GM13977 (cell line): Measurements from ENCODE around the gene TRMT10B.

Source experiments
- DNase-seq: peaks from one replicate; pipeline ENCODE4 v3.0.0; 2012; ENCODE audit warnings: low spot score
- in situ Hi-C: fragments of 300-500 bp; cut with MboI; formaldehyde crosslinking; loops from one replicate; pipeline ENCODE4 v1.12.0; 2022; ENCODE audit warnings: low sequenced_read_pairs, low pct_unique_long_range_greater_than_20kb, mixed read lengths, inconsistent platforms; ENCODE audit not compliant: unreplicated experiment
- TF ChIP-seq, protein P1 (sequence below): IDR thresholded peaks from 2 replicates; pipeline ENCODE4 v1.5.1; 2012; ENCODE audit warnings: mild to moderate bottlenecking, control low read depth; ENCODE audit not compliant: insufficient read depth; ENCODE audit errors: extremely low read depth, missing control alignments

The TRMT10B gene

DNA sequence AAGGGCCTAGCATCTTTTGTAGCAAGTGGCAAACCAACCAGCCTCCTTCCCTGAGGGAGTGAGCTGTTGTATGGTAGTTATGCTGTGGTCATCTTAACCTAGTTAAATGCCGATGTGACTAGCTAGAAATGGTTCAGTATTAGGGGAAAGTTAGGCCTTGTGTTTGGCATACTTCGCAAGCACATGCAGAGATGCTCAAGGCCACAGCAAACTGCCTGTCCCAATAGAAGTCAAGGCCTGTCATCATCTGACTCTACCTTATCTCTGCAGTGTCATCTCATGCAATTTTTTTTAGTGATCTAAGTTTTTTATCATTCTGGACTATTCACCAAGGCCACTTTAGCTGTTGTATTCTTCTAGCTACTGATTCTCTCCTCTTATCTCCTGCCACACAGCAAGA, 36.5 kb downstream of the TRMT10B start:
- no peak for DNase-seq
- in situ Hi-C loops, result no loop called here
- TF ChIP-seq, protein P1, sequence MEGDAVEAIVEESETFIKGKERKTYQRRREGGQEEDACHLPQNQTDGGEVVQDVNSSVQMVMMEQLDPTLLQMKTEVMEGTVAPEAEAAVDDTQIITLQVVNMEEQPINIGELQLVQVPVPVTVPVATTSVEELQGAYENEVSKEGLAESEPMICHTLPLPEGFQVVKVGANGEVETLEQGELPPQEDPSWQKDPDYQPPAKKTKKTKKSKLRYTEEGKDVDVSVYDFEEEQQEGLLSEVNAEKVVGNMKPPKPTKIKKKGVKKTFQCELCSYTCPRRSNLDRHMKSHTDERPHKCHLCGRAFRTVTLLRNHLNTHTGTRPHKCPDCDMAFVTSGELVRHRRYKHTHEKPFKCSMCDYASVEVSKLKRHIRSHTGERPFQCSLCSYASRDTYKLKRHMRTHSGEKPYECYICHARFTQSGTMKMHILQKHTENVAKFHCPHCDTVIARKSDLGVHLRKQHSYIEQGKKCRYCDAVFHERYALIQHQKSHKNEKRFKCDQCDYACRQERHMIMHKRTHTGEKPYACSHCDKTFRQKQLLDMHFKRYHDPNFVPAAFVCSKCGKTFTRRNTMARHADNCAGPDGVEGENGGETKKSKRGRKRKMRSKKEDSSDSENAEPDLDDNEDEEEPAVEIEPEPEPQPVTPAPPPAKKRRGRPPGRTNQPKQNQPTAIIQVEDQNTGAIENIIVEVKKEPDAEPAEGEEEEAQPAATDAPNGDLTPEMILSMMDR, result no peak

DNA sequence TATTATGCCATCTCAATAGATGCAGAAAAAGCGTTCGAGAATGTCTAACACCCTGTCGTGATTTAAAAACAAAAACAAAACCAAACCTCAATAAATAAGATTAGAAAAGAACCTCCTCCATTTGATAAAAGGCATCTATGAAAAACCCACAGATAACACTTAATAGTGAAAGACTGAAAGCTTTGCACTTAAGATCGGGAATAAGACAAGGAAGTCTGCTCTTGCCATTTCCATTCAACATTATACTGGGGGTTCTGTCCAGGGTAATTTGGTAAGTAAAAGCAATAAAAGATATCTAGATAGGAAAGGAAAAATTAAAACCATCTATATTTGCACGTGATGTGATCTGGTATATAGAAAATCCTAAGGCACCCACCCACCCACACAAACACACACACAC, 38.5 kb downstream of the TRMT10B start:
- in situ Hi-C loops, result no loop called here
- TF ChIP-seq, protein P1, result no peak
- no peak for DNase-seq

DNA sequence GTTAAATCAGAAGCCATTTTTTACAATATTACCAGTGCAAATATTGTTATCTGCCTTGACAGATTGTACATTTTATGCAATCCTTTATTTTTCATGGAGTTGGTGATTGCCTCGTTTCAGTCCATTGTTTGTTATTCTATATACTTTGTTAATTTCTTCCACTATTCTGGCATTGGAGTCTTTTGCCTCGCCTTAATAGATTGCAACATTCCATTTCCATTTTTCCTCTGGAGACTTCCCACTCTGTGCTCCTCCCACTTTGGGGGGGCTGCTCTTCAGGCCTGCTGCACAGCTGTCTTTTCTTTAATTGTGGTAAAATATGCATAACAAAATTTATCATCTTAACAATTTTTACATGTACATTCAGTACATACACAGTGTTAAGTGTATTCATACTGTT, 42.6 kb downstream of the TRMT10B start:
- no peak for DNase-seq
- in situ Hi-C loops, result no loop called here
- TF ChIP-seq, protein P1, result no peak

DNA sequence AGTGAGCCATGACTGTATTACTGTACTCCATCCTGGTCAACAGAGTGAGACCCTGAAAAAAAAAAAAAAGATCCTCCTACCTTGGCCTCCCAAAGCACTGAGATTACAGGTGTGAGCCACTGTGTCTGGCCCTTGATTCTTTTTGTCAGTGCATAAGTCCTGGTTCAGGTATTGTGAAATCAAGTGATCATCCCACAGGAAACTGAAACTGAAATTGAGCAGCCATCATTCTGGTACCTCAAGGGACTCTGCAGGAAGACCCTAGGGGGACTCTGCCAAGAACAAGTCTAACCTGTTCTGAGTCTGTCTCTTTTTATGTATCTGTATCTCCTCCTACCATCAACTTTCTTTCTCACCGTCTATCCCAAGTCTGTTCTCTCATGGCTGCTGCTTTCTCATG, 45.1 kb downstream of the TRMT10B start:
- in situ Hi-C loops, result no loop called here
- DNase-seq, result no peak
- TF ChIP-seq, protein P1, result no peak

DNA sequence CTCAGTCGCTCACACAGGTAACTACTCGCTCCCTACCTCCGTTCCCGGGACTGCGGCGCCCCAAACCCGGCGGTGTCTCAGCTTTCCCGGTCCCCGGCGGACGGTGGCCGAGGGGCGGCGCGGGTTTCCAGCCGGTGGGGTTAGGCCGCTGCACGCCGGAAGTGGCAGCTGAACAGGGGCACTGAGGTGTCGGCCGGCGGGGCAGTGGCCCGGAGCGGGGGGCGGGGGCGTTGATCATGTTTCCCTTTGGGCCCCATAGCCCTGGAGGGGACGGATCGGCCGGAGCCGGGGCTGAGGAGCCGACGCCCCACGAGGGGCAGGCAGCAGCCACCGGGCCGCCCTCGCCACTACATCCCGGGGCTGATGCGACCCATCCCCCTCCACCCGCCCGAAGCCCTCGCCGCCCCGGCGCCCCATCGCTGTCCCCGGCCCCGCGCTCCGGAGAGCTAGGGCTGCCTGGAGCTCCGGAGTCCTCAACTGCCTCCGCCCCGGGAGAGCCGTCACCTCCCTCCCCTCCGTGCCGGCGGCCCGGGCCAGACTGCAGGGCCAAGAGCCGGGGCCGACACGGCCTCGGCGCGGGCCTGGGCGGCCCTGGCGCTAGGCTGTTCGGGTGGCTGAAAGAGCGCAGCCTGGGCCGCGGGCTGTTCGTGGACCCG, 47.2 kb downstream of the TRMT10B start, which contains the start of gene DCAF10:
TSS of gene DCAF10 (plus strand) at position 167 of the 656 bp plus-strand sequence. CDS start at position 237, 70 bp downstream.
- DNase-seq, result peak; percentile 91
- TF ChIP-seq, protein P1, result no peak
- in situ Hi-C loops, result no loop called here

DNA sequence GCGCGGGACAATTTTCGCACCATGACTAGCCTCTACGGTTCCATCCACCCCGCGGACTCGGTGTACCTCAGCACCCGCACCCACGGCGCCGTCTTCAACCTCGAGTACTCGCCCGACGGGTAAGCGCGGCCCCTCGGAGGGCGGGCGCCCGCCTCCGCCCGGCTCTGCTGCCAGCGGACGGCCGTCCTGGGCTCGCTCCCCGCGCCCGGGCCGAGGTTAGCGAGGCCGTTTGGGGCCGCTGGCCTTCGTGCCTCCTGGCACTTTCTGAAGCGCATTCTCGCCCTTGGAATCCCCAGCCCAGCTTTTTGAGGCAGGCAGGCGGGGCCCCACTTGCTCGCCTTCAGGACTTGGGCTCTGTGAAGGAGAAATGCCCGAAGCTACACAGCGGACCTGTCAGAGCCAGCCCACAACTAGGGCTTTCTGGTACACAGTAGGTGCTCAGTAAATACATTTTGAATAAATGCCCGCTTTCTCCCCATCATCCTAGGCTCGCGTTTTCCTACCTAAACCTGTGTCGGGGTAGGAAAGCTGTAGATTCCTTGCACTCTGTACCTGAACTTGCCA, 47.8 kb downstream of the TRMT10B start:
- TF ChIP-seq, protein P1, result no peak
- in situ Hi-C loops, result no loop called here
- peak; percentile 54 for DNase-seq
